ENCODE results near the gene RAG2.

The RAG2 gene

GRCh38 chr11:36598051-36598450 is at the start of gene RAG2:
Gene RAG2 (minus strand): TSS chr11:36598236. CDS start chr11:36594168, 4,068 bp downstream.
- Mint-ChIP-seq H3K9me3 (no peaks in the 10 kb centered on the region), H3K27me3 (peaks cover 74% of the 10 kb centered on the region), H3K4me1 (peaks cover 13% of the 10 kb centered on the region), H3K27ac (no peak within 1 kb of the TSS), H3K36me3 (no peaks in the 10 kb centered on the region), H3K4me3 (no peak within 1 kb of the TSS)
- ATAC-seq: no peak

- H3K27me3 Mint-ChIP-seq: peaks cover 13% of the 10 kb centered on the region
- ATAC-seq: no peak
These were observed 40.5 kb upstream of the RAG2 start for GRCh38 chr11:36638556-36638955.

GRCh38 chr11:36635066-36635862 is 37.2 kb upstream of the RAG2 start:
- no peak overlapping the region for H3K27ac Mint-ChIP-seq
- no peak overlapping the region for H3K4me3 Mint-ChIP-seq
- ATAC-seq: no peak
- no peaks in the 10 kb centered on the region for H3K4me1 Mint-ChIP-seq
- H3K36me3 Mint-ChIP-seq: no peaks in the 10 kb centered on the region
- peaks cover 13% of the 10 kb centered on the region for H3K27me3 Mint-ChIP-seq
- no peaks in the 10 kb centered on the region for H3K9me3 Mint-ChIP-seq

More at GRCh38 chr11:36638556-36638955, 40.5 kb upstream of the RAG2 start:
- H3K4me3 Mint-ChIP-seq: no peak overlapping the region
- no peaks in the 10 kb centered on the region for H3K4me1 Mint-ChIP-seq
- no peak overlapping the region for H3K27ac Mint-ChIP-seq
- H3K9me3 Mint-ChIP-seq: no peaks in the 10 kb centered on the region
- no peaks in the 10 kb centered on the region for H3K36me3 Mint-ChIP-seq

GRCh38 chr11:36631774-36632173 is 33.7 kb upstream of the RAG2 start:
- no peak for ATAC-seq
- no peaks in the 10 kb centered on the region for H3K9me3 Mint-ChIP-seq
- no peaks in the 10 kb centered on the region for H3K4me1 Mint-ChIP-seq
- no peak overlapping the region for H3K4me3 Mint-ChIP-seq
- H3K27me3 Mint-ChIP-seq: peaks cover 23% of the 10 kb centered on the region
- H3K36me3 Mint-ChIP-seq: no peaks in the 10 kb centered on the region
- no peak overlapping the region for H3K27ac Mint-ChIP-seq

GRCh38 chr11:36628765-36629244 is 30.8 kb upstream of the RAG2 start:
- Mint-ChIP-seq H3K27me3 (peaks cover 29% of the 10 kb centered on the region), H3K4me1 (no peaks in the 10 kb centered on the region), H3K36me3 (no peaks in the 10 kb centered on the region), H3K27ac (no peak overlapping the region), H3K4me3 (no peak overlapping the region), H3K9me3 (no peaks in the 10 kb centered on the region)
- no peak for ATAC-seq

GRCh38 chr11:36628141-36628540 is 30.1 kb upstream of the RAG2 start:
- peaks cover 25% of the 10 kb centered on the region for H3K27me3 Mint-ChIP-seq

GRCh38 chr11:36627471-36627870 is 29.4 kb upstream of the RAG2 start:
- H3K27ac Mint-ChIP-seq: no peak overlapping the region
- H3K27me3 Mint-ChIP-seq: peaks cover 25% of the 10 kb centered on the region
- H3K36me3 Mint-ChIP-seq: no peaks in the 10 kb centered on the region
- no peak overlapping the region for H3K4me3 Mint-ChIP-seq
- H3K9me3 Mint-ChIP-seq: no peaks in the 10 kb centered on the region
- no peak for ATAC-seq
- H3K4me1 Mint-ChIP-seq: no peaks in the 10 kb centered on the region

More at GRCh38 chr11:36628141-36628540, 30.1 kb upstream of the RAG2 start:
- no peak for ATAC-seq
- no peak overlapping the region for H3K27ac Mint-ChIP-seq
- H3K9me3 Mint-ChIP-seq: no peaks in the 10 kb centered on the region
- H3K4me1 Mint-ChIP-seq: no peaks in the 10 kb centered on the region
- no peaks in the 10 kb centered on the region for H3K36me3 Mint-ChIP-seq
- no peak overlapping the region for H3K4me3 Mint-ChIP-seq

GRCh38 chr11:36627006-36627405 is 29.0 kb upstream of the RAG2 start:
- Mint-ChIP-seq H3K4me1 (no peaks in the 10 kb centered on the region), H3K27ac (no peak overlapping the region), H3K4me3 (no peak overlapping the region), H3K27me3 (peaks cover 25% of the 10 kb centered on the region), H3K36me3 (no peaks in the 10 kb centered on the region), H3K9me3 (no peaks in the 10 kb centered on the region)
- ATAC-seq: no peak

- Mint-ChIP-seq H3K27me3 (peaks cover 27% of the 10 kb centered on the region), H3K9me3 (no peaks in the 10 kb centered on the region), H3K36me3 (no peaks in the 10 kb centered on the region), H3K4me1 (no peaks in the 10 kb centered on the region), H3K4me3 (no peak overlapping the region), H3K27ac (no peak overlapping the region)
- ATAC-seq: no peak
These were observed 25.5 kb upstream of the RAG2 start for GRCh38 chr11:36623494-36623893.

GRCh38 chr11:36622431-36623136 is 24.5 kb upstream of the RAG2 start:
- H3K36me3 Mint-ChIP-seq: no peaks in the 10 kb centered on the region
- ATAC-seq: no peak
- H3K27me3 Mint-ChIP-seq: peaks cover 27% of the 10 kb centered on the region
- no peak overlapping the region for H3K4me3 Mint-ChIP-seq
- H3K4me1 Mint-ChIP-seq: no peaks in the 10 kb centered on the region
- no peaks in the 10 kb centered on the region for H3K9me3 Mint-ChIP-seq
- no peak overlapping the region for H3K27ac Mint-ChIP-seq

GRCh38 chr11:36620246-36620645 is 22.2 kb upstream of the RAG2 start:
- Mint-ChIP-seq H3K4me3 (no peak overlapping the region), H3K9me3 (no peaks in the 10 kb centered on the region), H3K4me1 (no peaks in the 10 kb centered on the region), H3K27me3 (peaks cover 27% of the 10 kb centered on the region), H3K27ac (no peak overlapping the region), H3K36me3 (no peaks in the 10 kb centered on the region)
- ATAC-seq: no peak

- H3K4me1 Mint-ChIP-seq: no peaks in the 10 kb centered on the region
- H3K4me3 Mint-ChIP-seq: no peak overlapping the region
- H3K27ac Mint-ChIP-seq: no peak overlapping the region
- ATAC-seq: no peak
- no peaks in the 10 kb centered on the region for H3K9me3 Mint-ChIP-seq
- H3K36me3 Mint-ChIP-seq: no peaks in the 10 kb centered on the region
- peaks cover 25% of the 10 kb centered on the region for H3K27me3 Mint-ChIP-seq
These were observed 21.5 kb upstream of the RAG2 start for GRCh38 chr11:36619502-36619901.

- no peak for ATAC-seq
- no peaks in the 10 kb centered on the region for H3K4me1 Mint-ChIP-seq
- H3K36me3 Mint-ChIP-seq: no peaks in the 10 kb centered on the region
- peaks cover 25% of the 10 kb centered on the region for H3K27me3 Mint-ChIP-seq
- no peak overlapping the region for H3K4me3 Mint-ChIP-seq
- no peak overlapping the region for H3K27ac Mint-ChIP-seq
- no peaks in the 10 kb centered on the region for H3K9me3 Mint-ChIP-seq
These were observed 20.5 kb upstream of the RAG2 start for GRCh38 chr11:36618363-36619047.

- Mint-ChIP-seq H3K9me3 (no peaks in the 10 kb centered on the region), H3K4me1 (no peaks in the 10 kb centered on the region), H3K27ac (no peak overlapping the region), H3K4me3 (no peak overlapping the region), H3K27me3 (peaks cover 25% of the 10 kb centered on the region), H3K36me3 (no peaks in the 10 kb centered on the region)
- no peak for ATAC-seq
These were observed 19.7 kb upstream of the RAG2 start for GRCh38 chr11:36617543-36618362.

GRCh38 chr11:36615826-36616225 is 17.8 kb upstream of the RAG2 start:
- H3K27ac Mint-ChIP-seq: no peak overlapping the region
- H3K4me1 Mint-ChIP-seq: no peaks in the 10 kb centered on the region
- no peaks in the 10 kb centered on the region for H3K36me3 Mint-ChIP-seq
- ATAC-seq: no peak
- H3K4me3 Mint-ChIP-seq: no peak overlapping the region
- no peaks in the 10 kb centered on the region for H3K9me3 Mint-ChIP-seq
- H3K27me3 Mint-ChIP-seq: peaks cover 25% of the 10 kb centered on the region

All from stimulated activated memory B cell treated with anti-CD40 and anti-IgM and Interleukin-4, amounts not matched to agents 10 μg/mL and 1 μg/mL and 100 μg/mL, for 72 hours (primary cell).